Panc1 (cell line): Measurements from ENCODE around the gene NOTCH1. TPM values are rescaled to one million over a fixed set of nuclear protein-coding genes. Genes with fewer than 3 reads are reported as not detected.

Experiments used
- ATAC-seq: fragments of 200-7000 bp; cut with Tn5 transposase; 2 replicates; pipeline ENCODE4 v1.9.1; 2020; ENCODE audit warnings: mild to moderate bottlenecking, moderate library complexity
- BruUV-seq: library from RNA; stranded (reverse); fragments of 400-500 nt; replicated peaks from 2 replicates; lab custom pipeline; 2021; lab: Mats Ljungman, UMichigan
- CTCF ChIA-PET: fragments of 300-600 bp; sonication (Branson Sonifier 250); formaldehyde crosslinking; loops from one replicate; lab custom pipeline; 2022; ENCODE audit warnings: antibody characterized with exemption; lab: Charles Lee
- POLR2A ChIA-PET: fragments of 300-600 bp; sonication (Branson Sonifier 250); formaldehyde crosslinking; loops from one replicate; lab custom pipeline; 2022; ENCODE audit warnings: antibody characterized with exemption; lab: Charles Lee
- DNase-seq: peaks from one replicate; pipeline ENCODE4 v3.0.0-alpha.2; 2010; ENCODE audit warnings: low read depth, low spot score
- H3K27ac ChIP-seq: 2 replicates; pipeline ENCODE4 v1.5.1; 2011; ENCODE audit warnings: mild to moderate bottlenecking, low read length, inconsistent platforms
- H3K27me3 ChIP-seq: fragments of 200-500 bp; sonication (Bioruptor generic); 2 replicates; pipeline ENCODE4 v1.6.0; 2014; ENCODE audit warnings: low read length, inconsistent platforms; ENCODE audit not compliant: control insufficient read depth, insufficient read depth
- H3K36me3 ChIP-seq: fragments of 200-500 bp; sonication (Bioruptor generic); 2 replicates; pipeline ENCODE4 v1.5.1; 2014; ENCODE audit warnings: inconsistent platforms, mild to moderate bottlenecking, low read length, moderate library complexity; ENCODE audit not compliant: control insufficient read depth, insufficient read depth
- H3K4me1 ChIP-seq: 2 replicates; pipeline ENCODE4 v1.5.1; 2011; ENCODE audit warnings: inconsistent platforms, mild to moderate bottlenecking, low read length, moderate library complexity; ENCODE audit not compliant: control insufficient read depth, insufficient read depth
- H3K4me3 ChIP-seq, 2 experiments: 2 replicates each; pipeline ENCODE4 v1.5.1; 2011 to 2012; ENCODE audit warnings: low read depth in 2 of 2, low read length in 2 of 2, mild to moderate bottlenecking in 2 of 2, inconsistent platforms in 1 of 2, moderate library complexity in 1 of 2
- H3K9me3 ChIP-seq: fragments of 200-500 bp; sonication (Bioruptor generic); 2 replicates; pipeline ENCODE4 v1.5.1; 2014; ENCODE audit warnings: low read depth, mild to moderate bottlenecking, inconsistent platforms, low read length, moderate library complexity; ENCODE audit not compliant: control insufficient read depth, insufficient read depth
- CTCF ChIP-seq: fragments of 450-650 bp; IDR thresholded peaks from 2 replicates; pipeline ENCODE4 v1.5.1; 2017; ENCODE audit warnings: mild to moderate bottlenecking
- POLR2AphosphoS5 ChIP-seq: IDR thresholded peaks from 2 replicates; pipeline ENCODE4 v1.6.1; 2012; ENCODE audit warnings: mild to moderate bottlenecking, low read depth, low read length, moderate library complexity
- SIN3A ChIP-seq: IDR thresholded peaks from 2 replicates; pipeline ENCODE4 v1.6.1; 2012; ENCODE audit warnings: low read depth, mild to moderate bottlenecking, low read length, moderate library complexity, borderline replicate concordance; ENCODE audit not compliant: insufficient read depth
- TCF7L2 ChIP-seq: IDR thresholded peaks from 2 replicates; pipeline ENCODE4 v1.6.1; 2011; ENCODE audit warnings: mild to moderate bottlenecking, low read depth, low read length, inconsistent platforms
- in situ Hi-C: cut with HindIII; loops from 2 replicates; pipeline ENCODE4 v1.10.0; 2016; ENCODE audit warnings: low sequenced_read_pairs, low pct_unique_long_range_greater_than_20kb
- intact Hi-C: fragments of 100-400 bp; cut with micrococcal nuclease; formaldehyde crosslinking; loops from one replicate; pipeline ENCODE4 v1.10.0; 2022; ENCODE audit not compliant: unreplicated experiment
- total RNA-seq: library from RNA; stranded (reverse); gene quantifications from one replicate; pipeline ENCODE4 v1.2.1, GENCODE V29; 2021; ENCODE audit not compliant: unreplicated experiment
- TF ChIP-seq, protein P1 (sequence below), 2 experiments: IDR thresholded peaks; 2 replicates each; pipeline ENCODE4 v1.6.1; 2011 to 2012; ENCODE audit warnings: low read depth in 2 of 2, control low read depth in 1 of 2, low read length in 1 of 2, mild to moderate bottlenecking in 1 of 2, moderate library complexity in 1 of 2; ENCODE audit not compliant: insufficient read depth in 1 of 2

The NOTCH1 gene
- total RNA-seq, 1 experiment from 2014 or later = 13.4 TPM

- in situ Hi-C loops (loop anchor here (10.0 kb wide), 1 partner anchor 57 kb away; the partner anchor contains the start of gene SEC16A), intact Hi-C loops (no loop called here)
- no peak for DNase-seq
- Histone ChIP-seq H3K27me3 (no peaks in the 10 kb centered on the region), H3K9me3 (no peaks in the 10 kb centered on the region), H3K4me3 (no peak overlapping the region), H3K4me1 (peaks cover 3% of the 10 kb centered on the region; the same call in 1 of the 2 replicates), H3K36me3 (peaks cover 2% of the 10 kb centered on the region; the same call in 1 of the 2 replicates), H3K27ac (no peak overlapping the region)
- ChIA-PET POLR2A (no interaction called here), CTCF (no interaction called here)
- ATAC-seq = no peak
- BruUV-seq = no TSS peak
- TF ChIP-seq TCF7L2 (no peak), SIN3A (no peak), POLR2AphosphoS5 (no peak), CTCF (no peak)
- TF ChIP-seq, protein P1, sequence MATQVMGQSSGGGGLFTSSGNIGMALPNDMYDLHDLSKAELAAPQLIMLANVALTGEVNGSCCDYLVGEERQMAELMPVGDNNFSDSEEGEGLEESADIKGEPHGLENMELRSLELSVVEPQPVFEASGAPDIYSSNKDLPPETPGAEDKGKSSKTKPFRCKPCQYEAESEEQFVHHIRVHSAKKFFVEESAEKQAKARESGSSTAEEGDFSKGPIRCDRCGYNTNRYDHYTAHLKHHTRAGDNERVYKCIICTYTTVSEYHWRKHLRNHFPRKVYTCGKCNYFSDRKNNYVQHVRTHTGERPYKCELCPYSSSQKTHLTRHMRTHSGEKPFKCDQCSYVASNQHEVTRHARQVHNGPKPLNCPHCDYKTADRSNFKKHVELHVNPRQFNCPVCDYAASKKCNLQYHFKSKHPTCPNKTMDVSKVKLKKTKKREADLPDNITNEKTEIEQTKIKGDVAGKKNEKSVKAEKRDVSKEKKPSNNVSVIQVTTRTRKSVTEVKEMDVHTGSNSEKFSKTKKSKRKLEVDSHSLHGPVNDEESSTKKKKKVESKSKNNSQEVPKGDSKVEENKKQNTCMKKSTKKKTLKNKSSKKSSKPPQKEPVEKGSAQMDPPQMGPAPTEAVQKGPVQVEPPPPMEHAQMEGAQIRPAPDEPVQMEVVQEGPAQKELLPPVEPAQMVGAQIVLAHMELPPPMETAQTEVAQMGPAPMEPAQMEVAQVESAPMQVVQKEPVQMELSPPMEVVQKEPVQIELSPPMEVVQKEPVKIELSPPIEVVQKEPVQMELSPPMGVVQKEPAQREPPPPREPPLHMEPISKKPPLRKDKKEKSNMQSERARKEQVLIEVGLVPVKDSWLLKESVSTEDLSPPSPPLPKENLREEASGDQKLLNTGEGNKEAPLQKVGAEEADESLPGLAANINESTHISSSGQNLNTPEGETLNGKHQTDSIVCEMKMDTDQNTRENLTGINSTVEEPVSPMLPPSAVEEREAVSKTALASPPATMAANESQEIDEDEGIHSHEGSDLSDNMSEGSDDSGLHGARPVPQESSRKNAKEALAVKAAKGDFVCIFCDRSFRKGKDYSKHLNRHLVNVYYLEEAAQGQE (IDR thresholded peaks at IDR 0.05; ENCODE audit: insufficient read depth in 1 of 2, low read depth in 2 of 2, low read length in 1 of 2) = no peak
These were observed 4.1 kb downstream of the NOTCH1 start for GRCh38 chr9:136541709-136542108.

DNA sequence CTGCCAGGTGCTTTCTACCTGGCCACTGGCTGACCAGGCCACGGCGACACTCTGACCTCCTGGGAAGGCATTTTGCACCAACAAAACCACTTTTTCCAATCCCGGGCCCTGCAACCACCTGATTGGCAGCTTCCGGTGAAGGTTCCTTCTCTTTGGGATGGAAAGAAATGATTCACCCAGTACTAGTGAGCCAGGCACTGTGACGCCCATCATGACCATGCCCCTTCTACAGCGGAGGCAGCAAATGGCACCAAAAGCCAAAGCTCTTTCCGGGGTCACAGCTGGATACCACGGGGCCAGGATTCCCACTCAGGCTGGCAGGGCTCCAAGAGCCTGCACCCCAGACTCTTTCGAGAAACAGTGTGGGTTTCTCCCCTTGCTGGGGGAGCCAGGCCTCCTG, 4.7 kb downstream of the NOTCH1 start:
- no peak for DNase-seq
- Histone ChIP-seq H3K4me1 (peaks cover 3% of the 10 kb centered on the region; the same call in 1 of the 2 replicates), H3K4me3 (no peak overlapping the region), H3K27ac (no peak overlapping the region), H3K9me3 (no peaks in the 10 kb centered on the region), H3K36me3 (peaks cover 2% of the 10 kb centered on the region; the same call in 1 of the 2 replicates), H3K27me3 (no peaks in the 10 kb centered on the region)
- ChIA-PET CTCF (no interaction called here), POLR2A (no interaction called here)
- TF ChIP-seq SIN3A = no peak
- no peak for TF ChIP-seq CTCF
- TF ChIP-seq POLR2AphosphoS5 = no peak
- TF ChIP-seq, protein P1 (IDR thresholded peaks at IDR 0.05; ENCODE audit: insufficient read depth in 1 of 2, low read depth in 2 of 2, low read length in 1 of 2) = no peak
- no peak for TF ChIP-seq TCF7L2
- ATAC-seq = no peak
- intact Hi-C loops (no loop called here), in situ Hi-C loops (loop anchor here (10.0 kb wide), 1 partner anchor 56 kb away; the partner anchor contains the start of gene SEC16A)
- no TSS peak for BruUV-seq
